Esophagus squamous epithelium (tissue), 4 donors: ENCODE measurements around the gene PTPRC.

Experiments used
- CTCF ChIP-seq, 6 experiments: fragments of 450-650 bp in 4 of 6; fragments of 200-600 bp in 2 of 6; sonication (generic) in 2 of 6; IDR thresholded peaks; one replicate each; pipeline ENCODE4 v1.5.1; 2016 to 2019; ENCODE audit warnings: antibody characterized with exemption in 6 of 6, mild to moderate bottlenecking in 4 of 6, moderate library complexity in 4 of 6
- POLR2A ChIP-seq, 4 donors: fragments of 450-650 bp; IDR thresholded peaks; one replicate each; pipeline ENCODE4 v1.6.1; 2017; ENCODE audit warnings: antibody characterized with exemption in 4 of 4, mild to moderate bottlenecking in 4 of 4, moderate library complexity in 3 of 4

- TF ChIP-seq CTCF (IDR thresholded peaks at IDR 0.05) (no peak), POLR2A (IDR thresholded peaks at IDR 0.05) (no peak)
Measured at GRCh38 chr1:198701766-198702539, 63.1 kb downstream of the PTPRC start.
